ENCODE data around the gene AFAP1L2. TPM values are rescaled to one million over a fixed set of nuclear protein-coding genes. Genes with fewer than 3 reads are reported as not detected.
A peak's percentile ranks its signal among the peaks of the same experiment; 100 is the strongest.

The AFAP1L2 gene
- total RNA-seq, 4 donors from 2014 or later, result 3.7 to 18.8 (median 4.5) TPM

DNA sequence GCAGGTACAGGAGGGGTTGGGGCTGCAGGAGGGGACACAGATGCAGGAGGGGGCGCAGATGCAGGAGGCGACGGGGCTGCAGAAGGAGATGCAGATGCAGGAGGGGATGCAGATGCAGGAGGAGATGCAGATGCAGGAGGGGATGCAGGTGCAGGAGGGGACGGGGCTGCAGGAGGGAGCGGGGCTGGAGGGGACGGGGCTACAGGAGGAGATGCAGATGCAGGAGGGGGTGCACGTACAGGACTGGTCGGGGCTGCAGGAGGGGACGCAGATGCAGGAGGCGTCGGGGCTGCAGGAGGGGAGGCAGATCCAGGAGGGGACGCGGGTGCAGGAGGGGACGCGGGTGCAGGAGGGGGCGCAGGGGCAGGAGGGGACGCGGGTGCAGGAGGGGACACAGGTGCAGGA is 98.8 kb downstream of the AFAP1L2 start:
- ATAC-seq (ENCODE audit: low FRiP score) (no peak), DNase-seq (ENCODE audit: low spot score) (no peak)
- TF ChIP-seq CTCF (IDR thresholded peaks at IDR 0.05), result no peak

DNA sequence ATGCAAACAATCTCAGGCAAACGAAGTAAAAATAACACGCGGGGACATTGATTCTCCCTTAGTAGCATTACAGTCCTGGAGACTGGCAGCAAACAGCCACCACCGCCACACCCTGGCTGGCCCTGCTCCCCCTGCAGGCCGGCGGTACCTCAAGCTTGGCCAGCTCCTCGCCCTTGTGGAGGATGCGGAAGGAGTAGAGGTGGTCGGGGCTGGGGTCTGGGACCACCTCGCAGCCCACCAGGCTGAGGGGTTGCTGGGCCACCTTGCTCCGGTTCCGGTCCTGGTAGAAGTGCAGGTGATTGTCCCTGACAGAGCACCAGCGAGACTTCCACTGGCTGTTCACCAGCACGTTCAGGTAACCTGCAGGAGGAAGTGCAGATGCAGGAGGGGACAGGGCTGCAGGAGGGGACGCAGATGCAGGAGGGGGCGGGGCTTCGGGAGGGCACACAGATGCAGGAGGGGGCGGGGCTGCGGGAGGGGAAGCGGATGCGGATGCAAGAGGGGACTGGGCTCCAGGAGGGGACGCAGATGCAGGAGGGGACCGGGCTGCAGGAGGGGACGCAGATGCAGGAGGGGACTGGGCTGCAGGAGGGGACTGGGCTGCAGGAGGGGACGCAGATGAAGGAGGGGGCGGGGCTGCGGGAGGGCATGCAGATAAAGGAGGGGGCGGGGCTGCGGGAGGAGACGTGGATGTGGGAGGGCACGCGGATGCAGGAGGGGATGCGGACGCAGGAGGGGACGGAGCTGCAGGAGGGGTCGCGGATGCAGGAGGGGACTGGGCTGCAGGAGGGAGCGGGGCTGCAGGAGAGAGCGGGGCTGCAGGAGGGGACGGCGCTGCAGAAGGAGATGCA is 99.5 kb downstream of the AFAP1L2 start:
- no peak for TF ChIP-seq CTCF (IDR thresholded peaks at IDR 0.05)
- no peak for DNase-seq (ENCODE audit: low spot score)
- ATAC-seq (ENCODE audit: low FRiP score), result peak; percentile 33

DNA sequence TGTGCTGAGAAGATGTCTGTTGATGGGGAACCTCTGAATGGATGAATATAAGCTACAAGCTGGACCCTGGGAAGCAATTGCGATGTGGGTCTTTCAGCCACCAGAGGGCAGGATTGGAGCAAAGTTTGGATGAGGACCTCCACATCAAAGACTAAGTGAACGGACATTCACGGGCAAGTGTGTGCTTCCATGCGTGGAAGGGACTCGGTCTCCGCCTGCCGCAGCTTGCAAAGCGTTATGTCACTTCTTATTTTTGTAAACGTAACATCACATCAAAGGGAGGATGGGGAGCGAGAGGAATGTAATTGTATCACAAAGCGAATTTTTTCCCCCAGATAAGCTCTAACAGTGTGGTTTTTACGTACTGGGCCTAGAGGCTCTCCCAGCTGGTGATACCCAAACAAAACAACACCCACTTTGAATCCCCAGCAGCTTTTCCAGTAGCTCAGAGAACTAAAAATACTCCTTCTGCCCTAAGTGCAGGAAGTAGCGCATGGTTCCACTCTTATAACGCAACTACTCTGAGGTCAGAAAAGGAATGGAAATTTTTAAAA is 100.2 kb downstream of the AFAP1L2 start:
- peak; percentile 68 for DNase-seq (ENCODE audit: low spot score)
- peak; percentile 74 for ATAC-seq (ENCODE audit: low FRiP score)
- peak in 1 of 3 donors; percentile 66 for TF ChIP-seq CTCF (IDR thresholded peaks at IDR 0.05)

DNA sequence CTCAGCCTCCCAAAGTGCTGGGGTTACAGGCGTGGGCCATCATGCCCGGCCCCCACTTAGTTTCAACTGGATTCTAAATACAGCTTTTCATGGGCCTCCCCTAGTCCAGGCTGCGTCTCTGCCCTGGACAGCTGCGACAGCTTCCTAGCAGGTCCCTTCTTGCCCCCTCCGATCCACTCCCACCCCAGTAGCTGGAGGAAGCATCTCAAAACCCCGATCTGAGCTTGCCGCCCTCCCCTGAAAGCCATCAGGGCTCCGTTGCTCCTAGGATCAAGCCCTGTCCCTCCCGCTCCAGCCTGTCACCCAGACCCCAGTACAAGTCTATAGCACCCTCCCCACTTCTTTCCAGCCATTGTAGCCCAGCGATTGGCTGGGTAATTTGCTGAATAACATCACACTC is 100.7 kb downstream of the AFAP1L2 start:
- no peak for TF ChIP-seq CTCF (IDR thresholded peaks at IDR 0.05)
- ATAC-seq (ENCODE audit: low FRiP score), result no peak
- no peak for DNase-seq (ENCODE audit: low spot score)

GRCh38 chr10:114301951-114302710 is 102.2 kb downstream of the AFAP1L2 start:
- no peak for TF ChIP-seq CTCF (IDR thresholded peaks at IDR 0.05)
- DNase-seq (ENCODE audit: low spot score) (no peak), ATAC-seq (ENCODE audit: low FRiP score) (no peak)

GRCh38 chr10:114301177-114301576 is 103.1 kb downstream of the AFAP1L2 start:
- no peak for TF ChIP-seq CTCF (IDR thresholded peaks at IDR 0.05)
- DNase-seq (ENCODE audit: low spot score), result no peak
- ATAC-seq (ENCODE audit: low FRiP score), result no peak
